ENCODE data around the gene MRPL55. TPM values are rescaled to one million over a fixed set of nuclear protein-coding genes. Genes with fewer than 3 reads are reported as not detected.
A peak's percentile ranks its signal among the peaks of the same experiment; 100 is the strongest.

Gene MRPL55
- total and polyA plus RNA-seq, 5 donors = 51.6 to 103 (median 53.1) TPM

- under 1% methylated on average over 95 of the region's 95 CpGs for WGBS
- H3K27me3 ChIP-seq (ENCODE audit: control insufficient read depth, insufficient read depth) = no peaks in the 10 kb centered on the region
- H3K4me1 ChIP-seq (ENCODE audit: control insufficient read depth, insufficient read depth, low read length) = peaks cover 14% of the 10 kb centered on the region
- peak within 1 kb of the TSS; percentile 83 for H3K27ac ChIP-seq (ENCODE audit: low read length)
- no peaks in the 10 kb centered on the region for H3K9me3 ChIP-seq (ENCODE audit: control insufficient read depth, low read length)
- H3K4me3 ChIP-seq (ENCODE audit: low read length) = peak within 1 kb of the TSS; percentile 72
- intact Hi-C loops (cut with DNase I) = loop anchor here in 1 of 4 donors (1.0 to 10.0 kb wide), 3 partner anchors 23 to 365 kb away; no protein-coding TSS in a partner anchor
- ATAC-seq = peak; percentile 96 to 97
- DNase-seq = peak; percentile 100
Measured at GRCh38 chr1:228139931-228140723, 31.0 kb upstream of the MRPL55 start, which contains the start of gene GUK1. Gene GUK1, plus strand, starts transcription at chr1:228140279. Its CDS starts 24 bp downstream, at chr1:228140303.

- no peak for ATAC-seq
- intact Hi-C loops (cut with DNase I) = loop anchor here in 1 of 4 donors (1.0 to 10.0 kb wide), 2 partner anchors 27 to 365 kb away; no protein-coding TSS in a partner anchor
- H3K4me3 ChIP-seq (ENCODE audit: low read length) = peak overlapping the region; percentile 55
- H3K4me1 ChIP-seq (ENCODE audit: control insufficient read depth, insufficient read depth, low read length) = peaks cover 14% of the 10 kb centered on the region
- WGBS = 23% methylated on average over 30 of the region's 30 CpGs
- no peak for DNase-seq
- no peaks in the 10 kb centered on the region for H3K9me3 ChIP-seq (ENCODE audit: control insufficient read depth, low read length)
- H3K27ac ChIP-seq (ENCODE audit: low read length) = peak overlapping the region; percentile 74
- no peaks in the 10 kb centered on the region for H3K27me3 ChIP-seq (ENCODE audit: control insufficient read depth, insufficient read depth)
Measured at GRCh38 chr1:228139406-228139930, 30.4 kb upstream of the MRPL55 start.

GRCh38 chr1:228136901-228137300 lies 27.8 kb upstream of the MRPL55 start:
- intact Hi-C loops (cut with DNase I) = loop anchor here in 1 of 4 donors (10.0 kb wide), 1 partner anchor 368 kb away; no protein-coding TSS in a partner anchor
- Histone ChIP-seq H3K27me3 (ENCODE audit: control insufficient read depth, insufficient read depth) (no peaks in the 10 kb centered on the region), H3K27ac (ENCODE audit: low read length) (no peak overlapping the region), H3K4me3 (ENCODE audit: low read length) (no peak overlapping the region), H3K4me1 (ENCODE audit: control insufficient read depth, insufficient read depth, low read length) (peaks cover 5% of the 10 kb centered on the region), H3K9me3 (ENCODE audit: control insufficient read depth, low read length) (no peaks in the 10 kb centered on the region)
- DNase-seq = no peak
- no peak for ATAC-seq
- WGBS = 32% methylated on average over 1 of the region's 1 CpG

GRCh38 chr1:228134591-228134990 lies 25.5 kb upstream of the MRPL55 start:
- H3K4me3 ChIP-seq (ENCODE audit: low read length) = no peak overlapping the region
- H3K9me3 ChIP-seq (ENCODE audit: control insufficient read depth, low read length) = no peaks in the 10 kb centered on the region

GRCh38 chr1:228131766-228132165 lies 22.7 kb upstream of the MRPL55 start:
- no peak for ATAC-seq
- H3K27me3 ChIP-seq (ENCODE audit: control insufficient read depth, insufficient read depth) = no peaks in the 10 kb centered on the region
- H3K4me1 ChIP-seq (ENCODE audit: control insufficient read depth, insufficient read depth, low read length) = no peaks in the 10 kb centered on the region
- WGBS = 96% methylated on average over 2 of the region's 2 CpGs
- intact Hi-C loops (cut with DNase I) = loop anchor here in 1 of 4 donors (10.0 kb wide), 1 partner anchor 373 kb away; no protein-coding TSS in a partner anchor
- H3K4me3 ChIP-seq (ENCODE audit: low read length) = no peak overlapping the region
- H3K9me3 ChIP-seq (ENCODE audit: control insufficient read depth, low read length) = no peaks in the 10 kb centered on the region
- DNase-seq = no peak
- H3K27ac ChIP-seq (ENCODE audit: low read length) = no peak overlapping the region

More at GRCh38 chr1:228134591-228134990, 25.5 kb upstream of the MRPL55 start:
- no peaks in the 10 kb centered on the region for H3K4me1 ChIP-seq (ENCODE audit: control insufficient read depth, insufficient read depth, low read length)
- H3K27ac ChIP-seq (ENCODE audit: low read length) = no peak overlapping the region
- H3K27me3 ChIP-seq (ENCODE audit: control insufficient read depth, insufficient read depth) = no peaks in the 10 kb centered on the region
- intact Hi-C loops (cut with DNase I) = loop anchor here in 1 of 4 donors (10.0 kb wide), 1 partner anchor 370 kb away; no protein-coding TSS in a partner anchor
- ATAC-seq (no peak), DNase-seq (no peak)
- WGBS = 84% methylated on average over 12 of the region's 12 CpGs

GRCh38 chr1:228125185-228125584 lies 16.1 kb upstream of the MRPL55 start:
- Histone ChIP-seq H3K9me3 (ENCODE audit: control insufficient read depth, low read length) (no peaks in the 10 kb centered on the region), H3K27ac (ENCODE audit: low read length) (no peak overlapping the region), H3K4me3 (ENCODE audit: low read length) (no peak overlapping the region), H3K4me1 (ENCODE audit: control insufficient read depth, insufficient read depth, low read length) (no peaks in the 10 kb centered on the region), H3K27me3 (ENCODE audit: control insufficient read depth, insufficient read depth) (no peaks in the 10 kb centered on the region)
- WGBS = 69% methylated on average over 5 of the region's 5 CpGs
- intact Hi-C loops (cut with DNase I) = no loop called here
- DNase-seq = no peak
- ATAC-seq = no peak

GRCh38 chr1:228123505-228123904 lies 14.4 kb upstream of the MRPL55 start:
- no peaks in the 10 kb centered on the region for H3K9me3 ChIP-seq (ENCODE audit: control insufficient read depth, low read length)
- H3K4me1 ChIP-seq (ENCODE audit: control insufficient read depth, insufficient read depth, low read length) = no peaks in the 10 kb centered on the region
- DNase-seq (no peak), ATAC-seq (no peak)
- no peak overlapping the region for H3K27ac ChIP-seq (ENCODE audit: low read length)
- intact Hi-C loops (cut with DNase I) = no loop called here
- WGBS = 74% methylated on average over 2 of the region's 2 CpGs
- no peaks in the 10 kb centered on the region for H3K27me3 ChIP-seq (ENCODE audit: control insufficient read depth, insufficient read depth)
- no peak overlapping the region for H3K4me3 ChIP-seq (ENCODE audit: low read length)

GRCh38 chr1:228122921-228123441 lies 13.9 kb upstream of the MRPL55 start:
- intact Hi-C loops (cut with DNase I) = no loop called here
- no peak overlapping the region for H3K27ac ChIP-seq (ENCODE audit: low read length)
- no peaks in the 10 kb centered on the region for H3K27me3 ChIP-seq (ENCODE audit: control insufficient read depth, insufficient read depth)
- no peak for DNase-seq
- H3K9me3 ChIP-seq (ENCODE audit: control insufficient read depth, low read length) = no peaks in the 10 kb centered on the region
- no peak for ATAC-seq
- H3K4me3 ChIP-seq (ENCODE audit: low read length) = no peak overlapping the region
- WGBS = 58% methylated on average over 1 of the region's 1 CpG
- H3K4me1 ChIP-seq (ENCODE audit: control insufficient read depth, insufficient read depth, low read length) = no peaks in the 10 kb centered on the region

- intact Hi-C loops (cut with DNase I) = no loop called here
- DNase-seq = no peak
- Histone ChIP-seq H3K27ac (ENCODE audit: low read length) (no peak overlapping the region), H3K4me1 (ENCODE audit: control insufficient read depth, insufficient read depth, low read length) (no peaks in the 10 kb centered on the region), H3K9me3 (ENCODE audit: control insufficient read depth, low read length) (no peaks in the 10 kb centered on the region), H3K4me3 (ENCODE audit: low read length) (no peak overlapping the region), H3K27me3 (ENCODE audit: control insufficient read depth, insufficient read depth) (no peaks in the 10 kb centered on the region)
- 72% methylated on average over 5 of the region's 5 CpGs for WGBS
- no peak for ATAC-seq
Measured at GRCh38 chr1:228120857-228121489, 11.9 kb upstream of the MRPL55 start.

GRCh38 chr1:228120351-228120750 lies 11.3 kb upstream of the MRPL55 start:
- Histone ChIP-seq H3K4me1 (ENCODE audit: control insufficient read depth, insufficient read depth, low read length) (no peaks in the 10 kb centered on the region), H3K27ac (ENCODE audit: low read length) (no peak overlapping the region), H3K9me3 (ENCODE audit: control insufficient read depth, low read length) (no peaks in the 10 kb centered on the region), H3K27me3 (ENCODE audit: control insufficient read depth, insufficient read depth) (no peaks in the 10 kb centered on the region), H3K4me3 (ENCODE audit: low read length) (no peak overlapping the region)
- ATAC-seq (no peak), DNase-seq (no peak)
- intact Hi-C loops (cut with DNase I) = no loop called here
- WGBS = 66% methylated on average over 1 of the region's 1 CpG

Measured in right cardiac atrium (tissue), 5 donors.